Epidermal melanocyte (primary cell): ENCODE data around the gene CHI3L2.
"Not testable (repeated sequence)": the region's sequence is repeated elsewhere in the genome, so short reads cannot be mapped to it uniquely, and the experiment has no call there.

Experiments used
- DNase-seq: peaks from one replicate; pipeline ENCODE4 v3.0.0; 2011; ENCODE audit warnings: low spot score; ENCODE audit not compliant: insufficient read length

CHI3L2 gene

DNA sequence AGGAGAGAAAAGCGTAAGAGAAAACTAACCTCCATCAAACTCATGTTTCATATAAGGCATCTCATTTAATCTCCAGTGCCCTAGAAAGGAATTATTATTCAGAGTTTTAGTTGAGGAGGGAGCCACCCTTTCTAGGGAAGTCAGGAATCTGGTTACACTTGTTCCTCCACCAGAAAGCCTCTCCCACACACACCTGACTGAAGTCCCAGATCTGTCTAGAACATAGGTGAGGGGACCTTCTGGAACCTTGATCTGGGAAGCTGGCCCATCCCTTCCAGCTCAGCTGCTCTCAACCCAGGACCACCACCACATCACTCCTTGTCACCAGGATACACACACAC is 25.2 kb upstream of the CHI3L2 start:
- DNase-seq: no peak

DNA sequence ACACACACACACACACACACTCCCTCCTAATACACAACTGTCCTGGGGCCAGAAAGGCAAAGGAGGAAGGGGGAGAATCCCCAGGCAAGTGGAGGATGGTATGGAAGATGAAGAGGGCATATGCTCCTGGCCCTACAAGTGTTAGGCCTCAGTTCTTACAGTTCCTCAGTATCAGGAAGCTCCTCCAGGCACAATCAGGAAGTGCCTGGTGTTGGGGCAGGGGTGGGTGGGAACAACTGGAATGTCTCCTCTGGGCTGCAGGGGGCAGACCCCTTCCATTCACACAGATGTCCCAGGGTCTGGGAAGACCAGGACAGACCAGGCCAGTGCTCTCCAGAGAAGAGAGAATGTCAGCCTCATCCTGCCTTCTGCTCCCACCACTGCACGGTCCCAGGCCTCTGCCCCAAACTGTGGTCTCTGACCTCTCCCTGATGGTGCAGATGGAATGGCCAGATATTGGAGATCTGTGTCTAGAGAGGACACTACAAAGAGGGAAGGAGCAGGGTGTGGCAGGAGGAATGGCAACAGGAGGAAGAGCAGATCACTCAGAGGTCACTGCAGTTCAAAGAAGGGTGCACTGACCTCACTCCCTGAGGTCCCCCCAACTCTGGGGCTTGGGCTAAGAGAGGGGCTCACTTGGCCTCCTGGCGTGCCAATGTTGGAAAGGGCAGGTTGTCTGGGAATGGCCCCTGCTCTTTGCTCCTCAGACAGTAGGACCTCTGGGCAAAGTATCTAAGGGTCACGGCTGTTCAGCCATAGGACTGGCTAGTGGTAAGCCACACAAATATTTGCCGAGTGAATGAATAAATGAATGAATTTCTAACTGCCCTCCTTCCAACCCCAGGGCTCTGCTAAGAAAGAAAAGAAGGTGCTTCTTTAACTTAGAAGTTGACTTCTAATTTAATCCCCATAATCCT is 24.5 kb upstream of the CHI3L2 start:
- DNase-seq: no peak

DNA sequence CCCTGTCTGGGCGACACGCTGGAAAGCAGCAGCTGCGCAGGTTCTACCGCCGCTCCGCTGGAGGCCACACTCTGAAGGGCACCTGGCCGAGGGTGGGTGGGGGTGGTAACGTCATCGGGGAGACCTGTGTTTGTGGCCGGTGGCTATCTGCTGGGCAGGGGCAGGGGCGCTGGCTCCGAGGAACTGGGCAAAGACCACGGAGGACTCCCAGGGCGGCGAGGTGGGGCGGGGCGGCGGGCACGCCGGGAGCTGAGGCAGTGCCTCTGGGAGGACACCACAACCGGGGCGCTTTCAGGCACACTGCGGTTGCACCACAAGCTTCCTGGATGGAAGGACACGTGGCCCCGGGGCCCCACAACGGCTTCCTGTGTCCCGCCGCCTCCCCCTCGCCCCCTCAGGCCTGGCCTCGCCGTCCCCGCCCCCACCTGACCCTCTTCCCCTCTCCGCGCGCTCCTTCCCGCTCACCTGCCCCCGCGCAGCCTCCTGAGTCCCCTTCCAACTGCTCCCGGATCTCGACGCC is 23.8 kb upstream of the CHI3L2 start:
- DNase-seq: no peak

DNA sequence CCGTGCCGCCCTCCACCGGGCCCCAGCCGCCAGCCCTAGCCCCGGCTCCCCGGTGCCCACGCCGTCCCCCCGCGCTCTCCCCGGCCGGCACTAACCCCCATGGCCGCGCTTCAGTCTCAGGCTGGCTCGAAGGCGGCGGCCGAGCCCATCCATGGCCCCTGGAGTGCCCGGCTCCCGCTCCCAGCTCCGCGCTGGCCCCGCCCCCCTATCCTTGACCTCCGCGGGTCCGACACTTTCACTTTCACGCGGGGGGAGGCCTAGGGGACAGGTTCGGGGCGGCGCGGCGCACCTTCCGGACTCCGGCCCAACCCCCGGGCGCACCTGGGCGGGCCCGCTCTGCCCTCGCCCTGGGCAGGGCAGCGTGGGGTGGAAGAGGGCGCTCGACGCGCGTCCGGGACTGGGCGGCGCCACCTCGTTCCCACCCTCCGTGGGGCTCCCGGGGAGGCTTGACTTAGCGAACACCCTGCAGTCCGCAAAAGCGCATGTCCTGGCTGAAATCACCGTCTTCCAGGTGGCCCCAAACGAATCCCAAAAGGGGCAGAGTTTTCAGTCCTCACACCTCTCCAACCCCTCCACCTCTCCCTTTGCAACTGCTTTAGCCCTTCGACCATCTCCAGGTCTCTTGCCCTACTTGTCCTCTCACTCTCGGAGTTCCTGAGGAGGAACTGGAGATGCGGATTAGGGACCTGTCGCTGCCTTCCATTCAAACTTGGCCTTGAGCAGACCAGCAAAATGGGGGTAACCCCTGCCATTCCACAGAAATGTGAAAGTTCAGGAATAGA is 23.1 kb upstream of the CHI3L2 start:
- no peak for DNase-seq

DNA sequence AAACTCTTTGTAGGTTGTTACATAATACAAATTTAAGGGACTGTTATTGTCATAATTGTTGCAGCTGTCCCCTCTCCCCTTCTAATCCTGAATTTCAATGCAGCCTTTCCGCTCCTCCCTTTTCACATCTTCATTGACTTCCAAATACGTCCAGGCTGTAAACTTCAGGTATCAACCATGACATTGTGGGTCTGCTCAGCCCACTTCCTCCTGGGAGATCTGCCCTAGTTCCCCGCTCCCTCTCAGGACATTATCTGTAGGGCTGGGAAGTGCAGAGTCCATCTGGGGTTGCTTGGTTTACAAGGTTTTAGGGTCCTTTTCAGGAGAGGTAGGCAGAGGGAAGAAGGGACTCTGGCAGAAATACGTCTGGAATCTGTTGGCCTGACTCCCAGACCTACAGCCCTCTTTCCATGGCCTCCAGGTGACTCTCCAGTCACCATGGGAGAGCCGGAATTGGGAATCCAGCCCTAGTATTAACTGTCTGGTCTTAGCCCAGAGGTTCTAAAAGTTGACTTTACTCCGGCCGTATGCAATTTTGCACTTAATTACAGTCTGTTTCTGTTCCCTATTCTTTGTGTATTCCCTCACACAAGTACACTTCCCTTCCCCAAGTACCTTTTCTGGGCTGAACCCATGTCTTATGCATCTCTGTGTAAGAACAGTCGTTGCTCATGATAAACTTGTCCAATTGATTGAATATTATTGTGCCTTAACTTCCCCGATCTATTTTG is 22.4 kb upstream of the CHI3L2 start:
- DNase-seq: no peak

DNA sequence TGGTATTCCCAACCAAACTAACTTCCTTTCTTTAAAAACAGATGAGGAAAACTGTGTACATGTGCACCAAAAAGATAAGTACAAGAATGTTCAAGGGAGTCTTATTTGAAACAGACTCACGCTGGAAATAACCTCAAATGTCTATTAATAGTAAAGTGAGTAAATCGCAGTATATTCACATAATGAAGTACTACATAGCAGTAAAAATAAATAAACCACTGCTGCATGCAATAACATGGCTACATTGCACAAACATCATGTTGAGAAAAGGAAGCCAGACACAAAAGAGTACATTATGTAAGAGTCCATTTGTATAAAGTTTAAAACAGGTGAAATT is 21.8 kb upstream of the CHI3L2 start:
- DNase-seq: no peak

DNA sequence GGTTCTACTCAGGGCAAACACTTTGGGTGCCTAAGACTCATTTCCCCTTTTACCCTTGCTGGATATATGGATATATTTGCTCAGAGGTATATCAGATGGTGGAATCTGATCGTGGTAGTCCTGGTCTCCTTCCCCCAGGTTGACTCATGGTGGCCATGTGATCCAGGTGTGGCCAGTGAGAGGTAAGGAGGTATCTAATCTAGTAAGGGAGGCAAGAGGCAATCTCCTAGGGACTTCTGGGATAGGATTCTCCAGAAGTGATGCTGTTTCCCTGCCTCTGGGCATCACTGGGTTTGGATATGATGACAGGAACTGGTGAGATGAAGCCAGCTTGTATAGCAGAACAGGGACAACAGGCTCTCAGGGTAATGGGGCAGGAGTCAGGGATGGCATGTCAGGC is 18.6 kb upstream of the CHI3L2 start:
- DNase-seq: no peak

DNA sequence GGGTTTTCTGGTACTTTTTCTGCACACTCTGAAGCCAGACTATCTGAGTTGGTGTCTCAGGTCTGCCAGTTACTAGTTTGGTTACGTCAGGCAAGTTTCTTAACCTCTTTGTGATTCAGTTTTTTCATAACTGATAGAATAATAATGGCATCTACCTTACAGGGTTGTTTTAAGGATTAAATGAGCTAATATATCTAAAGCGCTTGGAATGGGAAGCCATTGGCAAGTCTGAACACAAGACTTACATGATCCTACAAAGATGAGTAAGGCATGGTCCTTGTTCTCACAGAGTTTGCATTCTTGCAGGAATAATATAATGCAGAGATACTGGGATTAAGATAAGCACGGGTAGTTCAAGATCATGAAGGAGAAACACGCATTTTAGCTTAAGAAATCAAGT is 17.9 kb upstream of the CHI3L2 start:
- DNase-seq: no peak

DNA sequence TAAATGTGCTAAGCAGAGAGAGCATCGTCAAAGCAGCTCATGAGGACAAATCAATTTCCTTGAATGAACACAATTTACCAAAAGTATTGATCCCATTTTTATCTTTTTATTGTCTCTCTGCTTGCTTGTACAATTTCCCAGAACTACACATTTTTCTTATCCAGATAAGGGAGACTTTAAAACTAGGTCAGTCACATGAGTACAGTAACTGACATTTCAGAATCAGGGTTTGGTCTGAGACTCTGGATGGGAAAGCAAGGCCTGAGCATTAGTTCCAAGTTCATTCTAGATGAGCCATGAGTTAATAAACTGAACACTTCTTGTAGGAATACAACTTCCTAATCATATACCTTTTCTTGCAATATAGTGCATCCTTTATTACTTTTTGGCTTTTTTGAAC is 15.6 kb upstream of the CHI3L2 start:
- DNase-seq: no peak

DNA sequence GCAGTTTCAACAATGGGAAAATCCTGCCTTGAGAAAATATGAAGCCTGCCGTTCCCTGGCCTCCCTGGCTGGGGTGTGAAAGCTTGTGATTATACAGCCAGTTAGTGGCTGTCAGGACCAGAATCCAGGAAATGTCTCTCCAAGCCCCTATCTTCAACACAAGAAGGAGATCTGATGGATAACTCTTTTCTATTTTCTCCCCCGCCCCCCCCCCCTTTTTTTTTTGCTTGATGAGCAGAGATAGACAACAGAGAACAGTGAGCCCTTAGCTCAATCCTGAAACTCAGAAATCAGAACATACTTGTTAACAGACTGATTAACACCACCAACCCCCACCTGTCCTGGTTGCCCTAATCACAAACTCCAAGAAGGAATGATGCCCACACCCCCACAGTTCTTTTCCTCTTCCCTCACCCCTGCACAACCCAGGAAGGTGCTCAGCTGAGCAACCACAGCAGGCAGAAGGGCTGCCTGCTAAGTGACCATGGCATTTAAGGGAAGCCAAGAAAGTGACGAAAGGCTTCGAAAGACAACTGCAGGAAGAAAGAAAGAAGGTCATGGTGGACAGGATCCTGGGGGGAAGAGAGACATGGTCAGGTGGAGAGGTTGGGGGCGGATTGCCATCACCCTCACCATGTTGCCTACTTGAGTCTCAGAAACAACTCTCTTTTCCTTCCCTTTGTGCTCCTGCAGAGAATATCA is 14.7 kb upstream of the CHI3L2 start:
- no peak for DNase-seq

DNA sequence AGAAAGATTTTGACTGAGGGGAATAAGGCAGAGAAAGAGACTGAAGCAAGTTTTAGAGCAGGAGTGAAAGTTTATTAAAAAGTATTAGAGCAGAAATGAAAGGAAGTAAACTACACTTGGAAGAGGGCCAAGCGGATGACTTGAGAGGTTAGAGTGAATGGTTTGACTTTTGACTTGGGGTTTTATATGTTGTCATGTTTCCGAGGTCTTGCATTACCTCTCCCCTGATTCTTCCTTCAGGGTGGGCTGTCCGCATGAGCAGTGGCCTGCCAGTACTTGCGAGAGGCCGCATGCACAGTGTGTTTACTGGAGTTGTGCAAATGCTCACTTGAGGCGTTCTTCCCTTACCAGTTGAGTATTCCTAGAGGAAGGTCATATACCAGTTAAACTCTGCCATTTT is 14.1 kb upstream of the CHI3L2 start:
- no peak for DNase-seq

DNA sequence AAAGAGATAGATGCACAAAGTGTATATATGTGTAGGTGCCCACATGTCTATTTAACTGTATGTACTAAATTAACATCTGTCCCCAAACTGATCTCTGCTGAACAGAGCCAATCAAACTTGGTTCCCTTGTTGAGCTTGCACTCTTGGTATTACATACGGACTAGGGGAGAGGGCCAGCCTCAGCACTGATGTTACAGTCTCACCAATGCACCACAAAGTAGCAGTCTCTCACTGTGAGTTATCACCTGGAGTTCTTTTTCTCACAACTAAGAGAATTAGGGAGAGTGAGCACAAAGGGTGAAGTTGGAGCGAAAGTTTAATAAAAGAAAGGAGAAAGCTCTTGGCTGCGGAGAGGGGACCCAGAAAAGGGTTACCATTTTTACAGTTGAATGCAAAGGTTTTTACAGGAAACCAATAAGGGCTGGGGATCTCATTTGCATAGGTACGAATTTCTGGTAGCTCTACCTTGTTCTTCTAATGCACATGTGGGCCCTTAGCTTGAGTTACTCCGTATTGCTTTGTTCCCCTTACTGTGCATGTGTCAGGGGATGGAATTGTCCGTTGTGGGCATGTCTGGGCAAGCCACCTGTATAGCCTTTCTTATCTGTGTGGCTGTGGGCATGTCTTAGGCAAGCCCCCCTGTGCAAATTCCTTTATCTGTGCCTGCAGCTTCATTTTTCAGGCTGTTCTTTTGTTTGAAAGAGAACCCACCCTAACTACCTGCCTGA is 13.3 kb upstream of the CHI3L2 start:
- DNase-seq: no peak

DNA sequence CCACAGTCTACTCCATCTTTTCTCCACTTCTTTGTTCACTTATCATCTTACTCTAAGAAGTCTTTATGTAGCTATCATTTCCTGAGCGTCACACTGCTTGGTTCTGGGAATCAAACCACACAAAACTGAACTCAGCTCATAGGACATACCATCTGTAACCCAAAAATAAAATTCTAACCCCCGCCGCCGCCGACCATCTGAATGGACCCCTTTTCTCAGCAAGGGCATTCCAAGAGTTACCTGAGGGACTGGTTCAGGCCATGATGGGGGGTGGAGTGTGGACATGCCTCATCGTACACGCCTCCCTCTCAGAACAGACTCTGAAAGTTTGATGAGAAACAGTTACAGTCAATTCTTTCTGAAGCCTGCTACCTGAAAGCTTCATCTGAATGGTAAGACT is 12.6 kb upstream of the CHI3L2 start:
- no peak for DNase-seq

DNA sequence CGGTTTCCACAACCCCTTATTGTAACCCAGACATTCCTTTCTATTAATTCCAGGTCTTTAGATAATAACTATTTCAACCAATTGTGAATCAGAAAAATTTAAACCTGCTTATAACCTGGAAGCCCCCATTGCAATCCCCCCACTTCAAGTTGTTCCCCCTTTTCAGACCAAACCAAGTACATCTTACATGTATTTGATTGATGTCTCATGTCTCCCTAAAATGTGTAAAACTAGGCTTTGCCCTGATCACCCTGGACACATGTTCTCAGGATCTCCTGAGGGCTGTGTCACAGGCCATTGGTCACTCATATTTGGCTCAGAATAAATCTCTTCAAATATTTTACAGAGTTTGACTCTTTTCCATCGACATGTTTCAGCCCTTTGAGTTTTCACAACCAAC is 12.2 kb upstream of the CHI3L2 start:
- DNase-seq: not testable (repeated sequence)

DNA sequence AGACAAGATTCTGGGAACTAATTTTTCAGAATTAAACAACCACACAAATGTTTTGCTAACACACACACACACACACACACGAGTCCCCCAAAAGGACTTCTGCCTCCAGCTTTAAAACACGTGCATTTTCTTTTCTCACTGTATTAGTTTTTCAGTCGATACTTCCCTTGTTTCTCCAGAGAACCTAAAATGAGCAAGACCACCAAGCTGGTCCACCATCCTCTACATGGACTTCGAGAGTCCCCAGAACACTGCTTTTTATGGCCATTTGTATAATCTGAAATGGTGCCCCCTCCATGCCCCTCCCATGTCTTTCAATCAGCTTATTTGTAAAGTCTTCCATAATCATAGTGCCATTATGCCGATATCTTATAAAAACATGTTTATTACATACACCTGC is 10.8 kb upstream of the CHI3L2 start:
- DNase-seq: no peak

DNA sequence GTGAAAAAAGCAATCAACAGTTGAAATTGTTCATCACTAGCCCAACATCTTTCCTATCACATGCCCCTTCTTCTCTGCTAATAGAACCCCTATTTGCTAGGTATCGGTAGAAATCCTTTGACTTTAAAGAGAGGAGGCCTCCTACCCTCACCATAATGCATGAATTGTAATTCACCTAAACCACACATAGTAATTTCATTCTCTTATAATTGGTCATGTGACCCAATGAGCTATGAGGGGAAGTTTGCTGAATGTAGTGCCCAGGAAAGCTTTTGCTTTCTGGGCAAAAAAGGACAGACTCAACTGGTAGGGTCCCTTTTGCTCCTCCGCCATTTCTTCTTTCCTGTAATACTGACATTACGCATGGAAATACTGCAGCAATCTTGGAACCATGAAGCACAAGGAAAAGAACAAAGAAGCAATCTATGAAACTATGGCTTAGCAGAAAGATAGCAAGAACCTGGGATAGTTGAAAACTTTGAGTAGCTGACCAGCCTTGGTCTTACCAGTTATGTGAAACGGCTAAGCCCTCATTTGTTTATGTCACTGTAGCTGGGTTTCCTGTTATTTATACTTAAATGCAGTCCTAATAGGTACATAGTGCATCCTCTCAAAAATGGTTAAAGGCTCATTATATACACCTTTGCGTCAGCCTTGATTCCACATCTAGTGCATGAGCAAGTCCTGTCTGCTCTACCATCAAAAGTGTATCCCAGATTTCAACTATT is 10.2 kb upstream of the CHI3L2 start:
- DNase-seq: no peak

DNA sequence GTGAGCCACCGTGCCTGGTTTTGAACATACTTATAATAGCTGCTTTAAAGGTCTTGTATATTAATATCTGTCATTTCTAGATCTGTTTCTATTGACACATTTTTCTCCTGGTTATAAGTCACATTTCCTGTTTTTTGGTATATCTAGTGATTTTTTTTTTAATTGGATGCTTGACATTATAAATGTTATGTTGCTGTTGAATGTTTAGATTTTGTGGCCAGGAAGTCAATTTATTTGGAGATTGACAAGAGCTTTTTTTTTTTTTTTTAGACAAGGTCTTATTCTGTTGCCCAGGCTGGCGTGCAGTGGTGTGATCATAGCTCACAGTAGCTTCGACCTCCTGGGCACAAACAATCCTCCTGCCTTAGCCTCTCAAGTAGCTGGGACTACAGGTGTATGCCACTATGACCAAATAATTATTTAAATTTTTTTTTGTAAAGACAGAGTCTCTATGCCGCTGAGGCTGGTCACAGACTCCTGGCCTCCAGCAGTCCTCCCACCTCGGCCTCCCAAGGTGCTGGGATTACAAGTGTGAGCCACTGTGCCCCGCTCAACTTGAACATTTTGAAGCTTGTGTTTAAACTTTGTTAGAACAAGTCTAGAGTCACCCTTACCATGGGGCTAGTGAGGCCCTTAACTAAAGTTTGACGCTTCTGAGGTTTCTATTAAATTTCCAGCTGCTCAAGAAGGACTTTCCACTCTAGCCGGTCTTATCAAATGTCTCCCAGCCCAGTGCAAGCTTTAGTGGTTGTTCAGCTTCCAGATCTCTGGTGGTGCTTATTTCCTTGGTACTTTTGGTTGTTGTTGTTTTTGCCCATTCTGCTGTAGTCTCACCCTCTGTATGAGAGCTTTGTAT is 8.6 kb upstream of the CHI3L2 start:
- DNase-seq: no peak

DNA sequence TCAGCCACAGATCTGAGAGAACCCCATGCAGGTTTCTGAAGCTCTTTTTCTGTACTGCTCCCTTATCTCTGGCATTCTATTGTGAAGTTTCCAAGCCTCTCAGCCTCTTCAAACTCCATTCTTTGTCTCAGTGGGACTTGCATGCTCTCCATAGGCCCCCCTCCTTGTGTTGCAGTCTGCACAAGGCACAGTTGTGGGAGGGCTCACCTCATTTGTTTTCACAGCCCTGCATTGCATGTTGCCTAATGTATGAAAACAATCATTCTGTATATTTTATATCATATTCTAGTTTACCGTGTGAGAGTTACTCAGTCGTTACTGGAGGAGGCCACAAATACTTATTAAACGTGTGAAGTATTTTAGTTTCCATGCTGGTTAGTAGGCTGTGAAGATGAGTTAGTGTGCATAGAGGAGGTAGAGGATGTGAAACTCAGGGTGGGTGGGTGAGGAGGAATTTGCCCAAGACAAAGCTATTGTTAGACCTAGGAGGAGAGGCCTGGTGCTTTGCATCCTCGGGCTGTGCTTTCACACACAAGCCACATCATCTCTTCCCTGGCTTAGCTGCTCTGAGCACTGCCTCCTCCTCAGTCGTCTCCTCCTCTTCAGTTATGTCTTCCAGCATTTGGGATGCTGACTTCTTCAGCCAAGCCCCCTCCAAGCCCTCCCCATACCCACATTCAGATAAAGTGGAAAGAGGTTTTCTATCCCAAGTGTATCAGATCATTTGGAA is 7.8 kb upstream of the CHI3L2 start:
- no peak for DNase-seq
